ENCODE data around the gene SERAC1.
A peak's percentile ranks its signal among the peaks of the same experiment; 100 is the strongest.

SERAC1 gene

GRCh38 chr6:158077676-158078075, 90.4 kb downstream of the SERAC1 start:
- TF ChIP-seq CTCF (IDR thresholded peaks at IDR 0.05; ENCODE audit: extremely low read depth, missing control alignments) = no peak
- no peak for DNase-seq (ENCODE audit: low spot score)

GRCh38 chr6:158076548-158076947, 91.5 kb downstream of the SERAC1 start:
- no peak for TF ChIP-seq CTCF (IDR thresholded peaks at IDR 0.05; ENCODE audit: extremely low read depth, missing control alignments)
- no peak for DNase-seq (ENCODE audit: low spot score)

- TF ChIP-seq CTCF (IDR thresholded peaks at IDR 0.05; ENCODE audit: extremely low read depth, missing control alignments) = no peak
- DNase-seq (ENCODE audit: low spot score) = no peak
These were observed 94.3 kb downstream of the SERAC1 start for GRCh38 chr6:158073776-158074175.

GRCh38 chr6:158072083-158072721, 95.9 kb downstream of the SERAC1 start:
- TF ChIP-seq CTCF (IDR thresholded peaks at IDR 0.05; ENCODE audit: extremely low read depth, missing control alignments) = peak; percentile 75
- peak; percentile 85 for DNase-seq (ENCODE audit: low spot score)

- DNase-seq (ENCODE audit: low spot score) = no peak
- no peak for TF ChIP-seq CTCF (IDR thresholded peaks at IDR 0.05; ENCODE audit: extremely low read depth, missing control alignments)
These were observed 96.7 kb downstream of the SERAC1 start for GRCh38 chr6:158071121-158072082.

- no peak for TF ChIP-seq CTCF (IDR thresholded peaks at IDR 0.05; ENCODE audit: extremely low read depth, missing control alignments)
- no peak for DNase-seq (ENCODE audit: low spot score)
These were observed 97.5 kb downstream of the SERAC1 start for GRCh38 chr6:158070513-158070912.

- TF ChIP-seq CTCF (IDR thresholded peaks at IDR 0.05; ENCODE audit: extremely low read depth, missing control alignments) = no peak
- DNase-seq (ENCODE audit: low spot score) = no peak
These were observed 98.3 kb downstream of the SERAC1 start for GRCh38 chr6:158069800-158070195.
